Neural crest cell (in vitro differentiated cells): ENCODE measurements around the gene ARNT2. TPM values are rescaled to one million over a fixed set of nuclear protein-coding genes. Genes with fewer than 3 reads are reported as not detected.
A peak's percentile ranks its signal among the peaks of the same experiment; 100 is the strongest.

Source experiments
- DNase-seq: peaks from one replicate; pipeline ENCODE4 v3.0.0; 2021; ENCODE audit warnings: low read depth, mixed read lengths, low spot score
- H3K27ac Mint-ChIP-seq: one replicate; pipeline ENCODE4 v1.8.0; 2021; ENCODE audit warnings: mild to moderate bottlenecking, mixed read lengths; ENCODE audit not compliant: unreplicated experiment
- H3K27me3 Mint-ChIP-seq: 2 replicates; pipeline ENCODE4 v1.8.0; 2021; ENCODE audit warnings: low read depth, mild to moderate bottlenecking, mixed read lengths
- H3K36me3 Mint-ChIP-seq: 2 replicates; pipeline ENCODE4 v1.8.0; 2021; ENCODE audit warnings: low read depth, mild to moderate bottlenecking, mixed read lengths
- H3K4me1 Mint-ChIP-seq: 2 replicates; pipeline ENCODE4 v1.8.0; 2021; ENCODE audit warnings: mixed read lengths
- H3K4me3 Mint-ChIP-seq: one replicate; pipeline ENCODE4 v1.8.0; 2021; ENCODE audit warnings: mild to moderate bottlenecking, mixed read lengths
- H3K9me3 Mint-ChIP-seq: 2 replicates; pipeline ENCODE4 v1.8.0; 2021; ENCODE audit warnings: mixed read lengths
- CTCF ChIP-seq: fragments of 200-600 bp; sonication (generic); conservative IDR thresholded peaks from 2 replicates; pipeline ENCODE4 v1.5.0; 2021; ENCODE audit warnings: antibody characterized with exemption, mild to moderate bottlenecking
- total RNA-seq: library from RNA; stranded (reverse); gene quantifications from 2 replicates; pipeline ENCODE4 v1.2.1, GENCODE V29; 2021

ARNT2 gene
- total RNA-seq, 1 donor from 2014 or later = 58.3 TPM

DNA sequence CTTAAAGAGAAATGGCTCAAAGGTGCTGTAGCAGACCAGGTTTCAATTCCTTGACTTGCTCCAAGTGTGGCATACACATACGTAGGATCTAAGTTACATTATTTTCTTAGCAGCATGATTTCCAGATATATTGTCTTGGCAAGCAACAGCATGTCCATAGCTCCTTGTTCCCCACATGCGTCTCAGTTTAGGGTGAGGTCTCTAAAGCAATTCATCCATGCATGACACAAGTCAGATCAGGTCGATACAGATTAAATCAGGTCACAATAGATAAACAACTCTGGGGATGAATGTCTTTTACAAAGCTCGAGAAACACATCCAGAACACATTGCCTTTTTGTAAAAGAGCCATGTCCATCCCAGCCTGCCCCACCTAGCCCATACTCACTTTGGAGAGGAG lies 182.0 kb downstream of the ARNT2 start:
- no peak overlapping the region for H3K4me3 Mint-ChIP-seq
- H3K9me3 Mint-ChIP-seq = no peaks in the 10 kb centered on the region
- no peak for DNase-seq
- peaks cover 24% of the 10 kb centered on the region for H3K36me3 Mint-ChIP-seq
- no peaks in the 10 kb centered on the region for H3K4me1 Mint-ChIP-seq
- H3K27me3 Mint-ChIP-seq = no peaks in the 10 kb centered on the region
- no peak overlapping the region for H3K27ac Mint-ChIP-seq
- TF ChIP-seq CTCF = no peak

GRCh38 chr15:80587007-80587406 lies 182.8 kb downstream of the ARNT2 start:
- H3K4me1 Mint-ChIP-seq = no peaks in the 10 kb centered on the region

DNA sequence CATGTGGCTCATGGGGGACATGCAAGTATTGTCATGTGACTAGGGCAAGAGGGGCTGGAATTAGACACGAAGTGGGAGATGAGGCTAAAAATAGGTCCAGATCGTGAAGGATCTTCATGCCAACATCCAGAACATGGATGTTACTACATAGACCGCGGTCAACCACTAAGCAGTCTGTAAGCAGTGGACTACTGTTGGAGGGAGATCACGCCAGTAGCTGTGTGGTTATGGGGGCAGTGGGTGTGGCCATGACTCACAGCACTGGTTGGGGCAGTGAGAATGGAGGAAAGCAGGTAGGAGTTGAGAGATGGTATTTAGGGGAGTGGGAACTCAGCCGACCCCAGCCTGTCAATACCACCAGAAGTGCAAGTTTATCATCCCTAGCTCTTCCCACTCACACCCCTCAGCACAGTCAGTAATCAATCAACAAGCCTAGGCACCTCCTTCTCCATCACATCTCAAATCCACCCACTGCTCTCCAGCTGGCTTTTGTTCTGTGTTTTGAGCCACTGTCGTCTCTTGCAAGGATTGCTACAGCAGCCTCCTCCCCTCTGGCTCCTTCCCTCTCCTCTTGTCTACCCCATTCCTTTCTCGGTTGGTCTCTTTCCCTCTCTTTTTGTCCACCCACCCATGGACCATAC lies 183.8 kb downstream of the ARNT2 start:
- Mint-ChIP-seq H3K36me3 (peaks cover 22% of the 10 kb centered on the region), H3K27ac (peak overlapping the region; percentile 89), H3K4me3 (no peak overlapping the region), H3K27me3 (no peaks in the 10 kb centered on the region), H3K9me3 (no peaks in the 10 kb centered on the region), H3K4me1 (peaks cover 4% of the 10 kb centered on the region)
- DNase-seq = no peak
- TF ChIP-seq CTCF = no peak

More at GRCh38 chr15:80587007-80587406, 182.8 kb downstream of the ARNT2 start:
- TF ChIP-seq CTCF = no peak
- H3K36me3 Mint-ChIP-seq = peaks cover 25% of the 10 kb centered on the region
- DNase-seq = no peak
- H3K27me3 Mint-ChIP-seq = no peaks in the 10 kb centered on the region
- no peaks in the 10 kb centered on the region for H3K9me3 Mint-ChIP-seq
- H3K27ac Mint-ChIP-seq = no peak overlapping the region
- H3K4me3 Mint-ChIP-seq = no peak overlapping the region

DNA sequence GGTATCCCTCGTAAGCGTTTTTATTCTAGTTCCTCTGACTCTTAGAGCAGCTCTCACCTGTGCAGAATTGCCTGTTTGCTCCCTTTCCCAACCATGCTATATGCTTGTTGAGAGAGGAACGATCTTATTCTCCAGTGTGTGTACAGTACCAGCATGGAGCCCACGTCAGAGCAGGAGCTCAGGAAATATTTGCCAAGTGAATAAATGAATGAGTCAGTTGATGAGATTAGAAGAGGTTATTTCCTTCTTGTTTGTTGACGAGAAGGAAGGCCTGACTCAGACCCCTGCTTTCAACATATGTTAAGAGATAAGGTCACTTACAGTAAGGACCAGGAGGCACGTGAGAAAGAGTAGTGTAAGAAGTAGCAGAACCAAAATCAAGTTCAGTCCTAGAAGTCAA lies 184.6 kb downstream of the ARNT2 start:
- TF ChIP-seq CTCF = no peak
- no peak for DNase-seq
- no peaks in the 10 kb centered on the region for H3K27me3 Mint-ChIP-seq
- H3K36me3 Mint-ChIP-seq = peaks cover 21% of the 10 kb centered on the region
- H3K4me3 Mint-ChIP-seq = no peak overlapping the region
- peaks cover 4% of the 10 kb centered on the region for H3K4me1 Mint-ChIP-seq
- H3K9me3 Mint-ChIP-seq = no peaks in the 10 kb centered on the region
- H3K27ac Mint-ChIP-seq = no peak overlapping the region

GRCh38 chr15:80590761-80591355 lies 186.7 kb downstream of the ARNT2 start:
- no peak for DNase-seq
- no peak for TF ChIP-seq CTCF
- Mint-ChIP-seq H3K4me1 (peaks cover 4% of the 10 kb centered on the region), H3K27me3 (no peaks in the 10 kb centered on the region), H3K9me3 (no peaks in the 10 kb centered on the region), H3K27ac (no peak overlapping the region), H3K36me3 (peaks cover 22% of the 10 kb centered on the region), H3K4me3 (no peak overlapping the region)
